Heart right ventricle (tissue), 16 donors: Measurements from ENCODE around the gene TRPV4. TPM values are rescaled to one million over a fixed set of nuclear protein-coding genes. Genes with fewer than 3 reads are reported as not detected.
"Not testable (repeated sequence)": the region's sequence is repeated elsewhere in the genome, so short reads cannot be mapped to it uniquely, and the experiment has no call there.

Experiments
- ATAC-seq, 8 donors: fragments of 200-7000 bp; cut with Tn5 transposase; one replicate each; pipeline ENCODE4 v1.9.1; 2020; ENCODE audit warnings: mild to moderate bottlenecking in 8 of 8, moderate library complexity in 8 of 8, moderate number of reproducible peaks in 1 of 8
- DNase-seq, 2 donors: peaks; one replicate each; pipeline ENCODE4 v3.0.0-alpha.2; 2020
- H3K27ac ChIP-seq, 10 donors: fragments of 200-600 bp; sonication (generic) in 2 of 10; one replicate each; pipeline versions ENCODE4 v1.5.0 to v1.8.0; 2020 to 2022; ENCODE audit warnings: mild to moderate bottlenecking in 3 of 10
- H3K27me3 ChIP-seq, 7 donors: fragments of 200-600 bp; one replicate each; pipeline ENCODE4 v1.8.0; 2021 to 2022; ENCODE audit warnings: mild to moderate bottlenecking in 2 of 7
- H3K36me3 ChIP-seq, 9 donors: fragments of 200-600 bp; sonication (generic) in 1 of 9; one replicate each; pipeline versions ENCODE4 v1.5.0 to v1.8.0; 2020 to 2022; ENCODE audit warnings: mild to moderate bottlenecking in 2 of 9
- H3K4me1 ChIP-seq, 9 donors: fragments of 200-600 bp; sonication (generic) in 1 of 9; one replicate each; pipeline versions ENCODE4 v1.5.0 to v1.8.0; 2020 to 2022; ENCODE audit warnings: mild to moderate bottlenecking in 4 of 9
- H3K4me3 ChIP-seq, 10 donors: fragments of 200-600 bp; sonication (generic) in 2 of 10; one replicate each; pipeline versions ENCODE4 v1.5.0 to v1.8.0; 2020 to 2022; ENCODE audit warnings: mild to moderate bottlenecking in 7 of 10, moderate library complexity in 2 of 10
- H3K9me3 ChIP-seq, 11 donors: fragments of 200-600 bp in 10 of 11; sonication (generic) in 2 of 11; one replicate each; pipeline versions ENCODE4 v1.5.0 to v1.8.0; 2013 to 2022; ENCODE audit warnings: mild to moderate bottlenecking in 2 of 11, control low read depth in 1 of 11, moderate library complexity in 1 of 11
- WGBS, 2 donors: extraction: QIAGEN DNeasy Blood & Tissue Kit; methylation state at CpG; one replicate each; pipeline ENCODE4 v1.1.7; 2013; ENCODE audit warnings: inconsistent platforms in 1 of 2; 5-methylcytosine and 5-hydroxymethylcytosine counted together
- intact Hi-C, 10 donors: fragments of 100-400 bp; cut with DNase I; formaldehyde crosslinking; loops; one replicate each; pipeline versions ENCODE4 v1.11.1 to v1.14.2; 2022
- polyA plus RNA-seq, 2 donors: library from polyadenylated mRNA; stranded (reverse); fragments of 200-250 nt; gene quantifications; one replicate each; pipeline ENCODE4 v1.2.3, GENCODE V29; 2013
- total RNA-seq, 10 donors: library from RNA; stranded (reverse); fragmentation: NEBNext Ultra II Directional in 3 of 10; extraction: Animal tissue kit (Norgen Biotek cat#: 25700) in 3 of 10; gene quantifications; one replicate each; pipeline versions ENCODE4 v1.2.1 to v1.2.4, GENCODE V29; 2021 to 2023
- TF ChIP-seq, protein P1 (sequence below), 9 donors: fragments of 200-600 bp; sonication (generic) in 2 of 9; IDR thresholded peaks; one replicate each; pipeline versions ENCODE4 v1.5.0 to v1.8.0; 2021 to 2022; ENCODE audit warnings: antibody characterized with exemption in 9 of 9, mild to moderate bottlenecking in 5 of 9, moderate library complexity in 1 of 9
- donor health status: Arrhythmogenic right ventricular cardiomyopathy.
- donor health status: ischemic (EF 13 %, LVEDD 7.1; RV severe dilation, severe dysfunction).
- donor health status: healthy with polysubstance abuse.
- donor health status: DM: no; HTN: yes; CAD: no.
- donor health status: DM: no; HTN: no; CAD: no.
- donor health status: ischemic (EF 25% LVEDD 6.9; RV normal size, moderate dysfunction).
- donor health status: ischemic (EF 25% LVEDD 5.7; RV mildly dilated, moderate dysfunction).
- donor health status: healthy.
- donor health status: DM: yes; HTN: yes; CAD: no.
- donor health status: Ischemic cardiomyopathy.
- donor health status: ischemic (EF 35%, LVEDD 5.7; RV mildly dilated, moderate dysfunction).
- donor health status: nonischemic (EF 11% LVEDD 7.7; RV severe dilation, severe dysfunction).
- donor health status: DM: yes; HTN: yes; CAD: no.
- donor health status: PGD.
- donor health status: ischemic (EF 29% LVEDD 5.4; RV normal size, mild dysfunction).
- donor health status: nonischemic (EF 23%, LVEDD 6.1; RV moderate dilation, normal function).

TRPV4 gene
- total and polyA plus RNA-seq, 12 donors, result 0.07 to 1.0 (median 0.28) TPM; not detected in 2

DNA sequence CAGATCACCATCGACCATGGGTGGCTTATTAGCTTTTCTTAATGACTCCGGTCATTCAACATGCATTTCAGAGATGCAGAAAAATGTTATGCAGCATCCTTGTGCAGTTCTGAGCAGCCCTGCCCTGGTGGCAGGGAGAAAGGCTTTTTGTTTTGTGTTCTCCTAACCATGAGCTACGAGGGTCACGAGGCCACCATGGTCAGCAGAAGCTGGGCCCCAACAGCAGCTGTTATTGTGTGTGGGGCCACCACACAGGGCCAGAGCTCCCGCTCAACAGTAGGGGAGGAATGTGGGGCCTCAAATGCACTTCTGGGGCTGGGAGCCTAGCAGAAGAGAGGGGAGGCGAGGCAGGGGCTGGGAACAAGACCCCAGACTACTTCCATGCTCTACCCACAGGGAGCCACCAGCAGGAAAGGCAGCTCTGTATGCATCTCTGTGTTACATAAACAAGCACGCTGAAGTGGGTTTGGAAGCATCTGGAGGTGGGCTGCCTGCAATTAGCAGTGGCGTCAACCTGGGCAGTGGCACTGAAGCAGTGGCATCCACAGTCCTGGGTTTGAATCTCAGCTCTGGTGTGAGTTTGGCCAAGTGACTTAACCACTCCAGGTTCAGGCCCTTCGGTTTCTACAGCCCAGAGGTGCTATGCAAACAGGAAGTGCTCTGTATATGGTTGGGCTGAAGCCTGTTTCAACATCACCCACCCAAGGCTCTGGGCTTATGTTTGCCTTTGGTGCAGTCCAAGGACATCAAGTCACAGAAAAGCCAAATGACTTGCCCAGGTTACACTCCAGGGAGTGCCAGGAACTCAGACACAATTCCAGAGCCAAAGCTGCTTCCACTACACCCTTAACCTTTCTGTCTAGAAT, 30.9 kb upstream of the TRPV4 start:
- TF ChIP-seq, protein P1, sequence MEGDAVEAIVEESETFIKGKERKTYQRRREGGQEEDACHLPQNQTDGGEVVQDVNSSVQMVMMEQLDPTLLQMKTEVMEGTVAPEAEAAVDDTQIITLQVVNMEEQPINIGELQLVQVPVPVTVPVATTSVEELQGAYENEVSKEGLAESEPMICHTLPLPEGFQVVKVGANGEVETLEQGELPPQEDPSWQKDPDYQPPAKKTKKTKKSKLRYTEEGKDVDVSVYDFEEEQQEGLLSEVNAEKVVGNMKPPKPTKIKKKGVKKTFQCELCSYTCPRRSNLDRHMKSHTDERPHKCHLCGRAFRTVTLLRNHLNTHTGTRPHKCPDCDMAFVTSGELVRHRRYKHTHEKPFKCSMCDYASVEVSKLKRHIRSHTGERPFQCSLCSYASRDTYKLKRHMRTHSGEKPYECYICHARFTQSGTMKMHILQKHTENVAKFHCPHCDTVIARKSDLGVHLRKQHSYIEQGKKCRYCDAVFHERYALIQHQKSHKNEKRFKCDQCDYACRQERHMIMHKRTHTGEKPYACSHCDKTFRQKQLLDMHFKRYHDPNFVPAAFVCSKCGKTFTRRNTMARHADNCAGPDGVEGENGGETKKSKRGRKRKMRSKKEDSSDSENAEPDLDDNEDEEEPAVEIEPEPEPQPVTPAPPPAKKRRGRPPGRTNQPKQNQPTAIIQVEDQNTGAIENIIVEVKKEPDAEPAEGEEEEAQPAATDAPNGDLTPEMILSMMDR (IDR thresholded peaks at IDR 0.05), result no peak
- Histone ChIP-seq H3K9me3 (no peaks in the 10 kb centered on the region), H3K4me3 (no peak overlapping the region), H3K36me3 (peaks cover 0 to 24% (median 0%) of the 10 kb centered on the region in 9 donors), H3K27ac (peak overlapping the region in 1 of 10 donors; percentile 52), H3K27me3 (no peaks in the 10 kb centered on the region), H3K4me1 (peaks cover 0 to 21% (median 12%) of the 10 kb centered on the region in 9 donors)
- intact Hi-C loops, result no loop called here
- ATAC-seq, result peak in 4 of 8 donors; percentile 29 to 80 (median 63)
- no peak for DNase-seq
- 78 to 80% methylated on average over 9 of the region's 9 CpGs for WGBS, 2 donors

DNA sequence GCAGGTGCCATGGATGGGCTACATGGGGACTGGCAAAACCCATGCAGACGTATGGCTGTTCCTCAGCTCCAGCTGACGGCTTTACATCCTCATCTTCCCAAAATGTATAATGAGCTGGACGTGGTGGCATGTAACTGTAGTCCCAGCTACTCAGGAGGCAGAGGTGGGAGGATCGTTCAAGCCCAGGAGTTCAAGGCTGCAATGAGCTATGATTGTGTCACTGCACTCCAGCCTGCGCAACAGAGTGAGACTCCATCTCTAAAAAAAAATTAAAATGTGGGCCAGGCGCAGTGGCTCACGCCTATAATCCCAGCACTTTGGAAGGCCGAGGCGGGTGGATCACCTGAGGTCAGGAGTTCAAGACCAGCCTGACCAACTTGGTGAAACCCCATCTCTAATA, 29.3 kb upstream of the TRPV4 start:
- H3K27me3 ChIP-seq, intact Hi-C loops, H3K9me3 ChIP-seq, H3K4me3 ChIP-seq, DNase-seq, H3K27ac ChIP-seq, ATAC-seq: not testable (repeated sequence)
- Histone ChIP-seq H3K36me3 (peaks cover 0 to 39% (median 10%) of the 10 kb centered on the region in 9 donors), H3K4me1 (peaks cover 0 to 21% (median 12%) of the 10 kb centered on the region in 9 donors)
- 95% methylated on average over 9 of the region's 9 CpGs for WGBS, 2 donors

DNA sequence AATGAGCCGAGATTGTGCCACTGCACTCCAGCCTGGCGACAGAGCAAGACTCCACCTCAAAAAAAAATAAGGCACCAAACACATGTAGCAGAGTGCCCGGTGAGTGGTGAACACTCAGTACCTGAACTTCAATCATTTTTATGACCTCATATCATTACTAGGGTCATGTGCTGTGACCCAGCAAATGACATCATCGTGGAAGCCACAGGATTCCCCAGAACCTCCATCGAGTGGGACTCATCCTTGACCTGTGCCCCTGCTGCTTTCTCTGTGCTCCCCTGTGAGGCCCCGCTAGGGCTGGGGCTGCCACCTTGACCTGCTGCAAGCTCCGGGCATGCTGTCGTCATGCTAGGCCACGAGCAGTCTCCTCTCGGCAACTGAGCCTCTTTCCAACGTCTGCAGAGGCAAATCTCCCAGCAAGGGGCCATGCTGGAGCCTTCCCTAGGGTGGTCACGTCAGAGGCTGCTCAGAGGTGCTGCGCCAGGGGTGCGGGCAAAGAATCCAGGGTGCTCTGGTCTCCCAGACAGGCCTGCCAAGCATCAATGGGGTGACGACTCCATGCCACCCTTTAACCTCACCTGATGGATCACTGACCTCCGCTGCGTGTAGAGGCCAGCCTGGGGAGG, 28.6 kb upstream of the TRPV4 start:
- Histone ChIP-seq H3K27me3 (no peaks in the 10 kb centered on the region), H3K27ac (no peak overlapping the region), H3K4me1 (peaks cover 0 to 21% (median 12%) of the 10 kb centered on the region in 9 donors), H3K36me3 (peaks cover 0 to 46% (median 17%) of the 10 kb centered on the region in 9 donors), H3K4me3 (no peak overlapping the region), H3K9me3 (no peaks in the 10 kb centered on the region)
- intact Hi-C loops, result no loop called here
- ATAC-seq (no peak), DNase-seq (no peak)
- TF ChIP-seq, protein P1 (IDR thresholded peaks at IDR 0.05), result no peak
- WGBS, 2 donors, result 83 to 85% methylated on average over 17 of the region's 17 CpGs

DNA sequence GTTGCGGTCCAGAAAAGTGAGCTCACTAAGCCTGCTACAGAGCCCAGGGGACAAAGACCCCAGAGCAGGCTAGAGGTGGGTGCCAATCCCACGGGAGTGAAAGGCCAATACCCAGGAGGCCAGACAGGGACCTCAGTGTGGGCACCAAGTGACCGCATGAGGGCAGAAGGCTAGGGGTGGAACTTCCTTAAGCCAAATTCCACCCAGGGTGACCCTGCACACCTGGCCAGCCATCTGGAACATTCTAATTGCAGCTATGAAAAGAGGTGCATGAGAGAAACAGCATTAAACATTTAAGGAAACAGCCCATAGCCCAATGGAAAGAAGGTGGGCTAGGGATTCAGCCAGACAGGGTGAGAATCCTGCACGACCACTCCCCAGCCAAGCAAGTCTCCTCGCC, 27.8 kb upstream of the TRPV4 start:
- intact Hi-C loops, result no loop called here

More for the DNA sequence above, 27.8 kb upstream of the TRPV4 start:
- Histone ChIP-seq H3K27ac (no peak overlapping the region), H3K4me3 (no peak overlapping the region), H3K4me1 (peaks cover 0 to 21% (median 12%) of the 10 kb centered on the region in 9 donors), H3K27me3 (no peaks in the 10 kb centered on the region), H3K36me3 (peaks cover 0 to 54% (median 20%) of the 10 kb centered on the region in 9 donors), H3K9me3 (no peaks in the 10 kb centered on the region)
- TF ChIP-seq, protein P1 (IDR thresholded peaks at IDR 0.05), result no peak
- ATAC-seq (no peak), DNase-seq (no peak)
- WGBS, 2 donors, result 93 to 98% methylated on average over 5 of the region's 5 CpGs
